ENCODE results near the gene CEP112.

Gene CEP112

GRCh38 chr17:65978871-65979270 is 213.1 kb downstream of the CEP112 start:
- H3K27me3 ChIP-seq (ENCODE audit: control insufficient read depth, insufficient read depth, low read length): no peaks in the 10 kb centered on the region
- no peaks in the 10 kb centered on the region for H3K4me1 ChIP-seq (ENCODE audit: control insufficient read depth, low read depth, low read length)
- H3K4me3 ChIP-seq (ENCODE audit: low read length): no peak overlapping the region
- H3K36me3 ChIP-seq (ENCODE audit: control insufficient read depth, low read depth, low read length): no peaks in the 10 kb centered on the region
- no peaks in the 10 kb centered on the region for H3K9me3 ChIP-seq (ENCODE audit: control insufficient read depth, low read depth, low read length)
- no peak overlapping the region for H3K27ac ChIP-seq (ENCODE audit: low read length)
- no peak overlapping the region for H3K9ac ChIP-seq (ENCODE audit: low read length)

GRCh38 chr17:65977041-65977440 is 214.9 kb downstream of the CEP112 start:
- H3K27ac ChIP-seq (ENCODE audit: low read length): no peak overlapping the region
- H3K9ac ChIP-seq (ENCODE audit: low read length): no peak overlapping the region
- H3K4me3 ChIP-seq (ENCODE audit: low read length): no peak overlapping the region
- H3K9me3 ChIP-seq (ENCODE audit: control insufficient read depth, low read depth, low read length): no peaks in the 10 kb centered on the region
- no peaks in the 10 kb centered on the region for H3K36me3 ChIP-seq (ENCODE audit: control insufficient read depth, low read depth, low read length)
- H3K27me3 ChIP-seq (ENCODE audit: control insufficient read depth, insufficient read depth, low read length): no peaks in the 10 kb centered on the region
- no peaks in the 10 kb centered on the region for H3K4me1 ChIP-seq (ENCODE audit: control insufficient read depth, low read depth, low read length)

- Histone ChIP-seq H3K9me3 (ENCODE audit: control insufficient read depth, low read depth, low read length) (peaks cover 5% of the 10 kb centered on the region), H3K27me3 (ENCODE audit: control insufficient read depth, insufficient read depth, low read length) (no peaks in the 10 kb centered on the region), H3K4me3 (ENCODE audit: low read length) (no peak overlapping the region), H3K36me3 (ENCODE audit: control insufficient read depth, low read depth, low read length) (no peaks in the 10 kb centered on the region), H3K9ac (ENCODE audit: low read length) (no peak overlapping the region), H3K27ac (ENCODE audit: low read length) (no peak overlapping the region), H3K4me1 (ENCODE audit: control insufficient read depth, low read depth, low read length) (no peaks in the 10 kb centered on the region)
Measured at GRCh38 chr17:65975878-65976277, 216.1 kb downstream of the CEP112 start.

GRCh38 chr17:65973237-65973636 is 218.7 kb downstream of the CEP112 start:
- no peaks in the 10 kb centered on the region for H3K27me3 ChIP-seq (ENCODE audit: control insufficient read depth, insufficient read depth, low read length)
- H3K9ac ChIP-seq (ENCODE audit: low read length): no peak overlapping the region
- H3K36me3 ChIP-seq (ENCODE audit: control insufficient read depth, low read depth, low read length): no peaks in the 10 kb centered on the region
- H3K9me3 ChIP-seq (ENCODE audit: control insufficient read depth, low read depth, low read length): peaks cover 13% of the 10 kb centered on the region
- H3K4me3 ChIP-seq (ENCODE audit: low read length): no peak overlapping the region
- no peak overlapping the region for H3K27ac ChIP-seq (ENCODE audit: low read length)
- H3K4me1 ChIP-seq (ENCODE audit: control insufficient read depth, low read depth, low read length): no peaks in the 10 kb centered on the region

GRCh38 chr17:65967372-65967771 is 224.6 kb downstream of the CEP112 start:
- H3K27ac ChIP-seq (ENCODE audit: low read length): no peak overlapping the region
- H3K9ac ChIP-seq (ENCODE audit: low read length): no peak overlapping the region
- H3K4me3 ChIP-seq (ENCODE audit: low read length): no peak overlapping the region
- no peaks in the 10 kb centered on the region for H3K4me1 ChIP-seq (ENCODE audit: control insufficient read depth, low read depth, low read length)
- peaks cover 13% of the 10 kb centered on the region for H3K9me3 ChIP-seq (ENCODE audit: control insufficient read depth, low read depth, low read length)
- H3K36me3 ChIP-seq (ENCODE audit: control insufficient read depth, low read depth, low read length): no peaks in the 10 kb centered on the region
- no peaks in the 10 kb centered on the region for H3K27me3 ChIP-seq (ENCODE audit: control insufficient read depth, insufficient read depth, low read length)

GRCh38 chr17:65966072-65966695 is 225.7 kb downstream of the CEP112 start:
- H3K27ac ChIP-seq (ENCODE audit: low read length): no peak overlapping the region
- no peaks in the 10 kb centered on the region for H3K36me3 ChIP-seq (ENCODE audit: control insufficient read depth, low read depth, low read length)
- peaks cover 11% of the 10 kb centered on the region for H3K9me3 ChIP-seq (ENCODE audit: control insufficient read depth, low read depth, low read length)
- no peak overlapping the region for H3K9ac ChIP-seq (ENCODE audit: low read length)
- no peaks in the 10 kb centered on the region for H3K27me3 ChIP-seq (ENCODE audit: control insufficient read depth, insufficient read depth, low read length)
- H3K4me3 ChIP-seq (ENCODE audit: low read length): no peak overlapping the region
- no peaks in the 10 kb centered on the region for H3K4me1 ChIP-seq (ENCODE audit: control insufficient read depth, low read depth, low read length)

GRCh38 chr17:65963179-65963578 is 228.8 kb downstream of the CEP112 start:
- no peak overlapping the region for H3K9ac ChIP-seq (ENCODE audit: low read length)
- no peaks in the 10 kb centered on the region for H3K4me1 ChIP-seq (ENCODE audit: control insufficient read depth, low read depth, low read length)
- no peaks in the 10 kb centered on the region for H3K36me3 ChIP-seq (ENCODE audit: control insufficient read depth, low read depth, low read length)
- no peaks in the 10 kb centered on the region for H3K9me3 ChIP-seq (ENCODE audit: control insufficient read depth, low read depth, low read length)
- no peak overlapping the region for H3K4me3 ChIP-seq (ENCODE audit: low read length)
- no peak overlapping the region for H3K27ac ChIP-seq (ENCODE audit: low read length)
- H3K27me3 ChIP-seq (ENCODE audit: control insufficient read depth, insufficient read depth, low read length): no peaks in the 10 kb centered on the region

- no peaks in the 10 kb centered on the region for H3K4me1 ChIP-seq (ENCODE audit: control insufficient read depth, low read depth, low read length)
Measured at GRCh38 chr17:65959630-65960029, 232.3 kb downstream of the CEP112 start.

GRCh38 chr17:65956814-65957213 is 235.1 kb downstream of the CEP112 start:
- Histone ChIP-seq H3K4me3 (ENCODE audit: low read length) (no peak overlapping the region), H3K9ac (ENCODE audit: low read length) (no peak overlapping the region), H3K36me3 (ENCODE audit: control insufficient read depth, low read depth, low read length) (no peaks in the 10 kb centered on the region), H3K27me3 (ENCODE audit: control insufficient read depth, insufficient read depth, low read length) (no peaks in the 10 kb centered on the region), H3K9me3 (ENCODE audit: control insufficient read depth, low read depth, low read length) (no peaks in the 10 kb centered on the region), H3K4me1 (ENCODE audit: control insufficient read depth, low read depth, low read length) (no peaks in the 10 kb centered on the region), H3K27ac (ENCODE audit: low read length) (no peak overlapping the region)

More at GRCh38 chr17:65959630-65960029, 232.3 kb downstream of the CEP112 start:
- no peaks in the 10 kb centered on the region for H3K27me3 ChIP-seq (ENCODE audit: control insufficient read depth, insufficient read depth, low read length)
- no peaks in the 10 kb centered on the region for H3K36me3 ChIP-seq (ENCODE audit: control insufficient read depth, low read depth, low read length)
- no peaks in the 10 kb centered on the region for H3K9me3 ChIP-seq (ENCODE audit: control insufficient read depth, low read depth, low read length)
- H3K27ac ChIP-seq (ENCODE audit: low read length): no peak overlapping the region
- no peak overlapping the region for H3K4me3 ChIP-seq (ENCODE audit: low read length)
- no peak overlapping the region for H3K9ac ChIP-seq (ENCODE audit: low read length)

GRCh38 chr17:65954148-65954449 is 237.8 kb downstream of the CEP112 start:
- H3K9me3 ChIP-seq (ENCODE audit: control insufficient read depth, low read depth, low read length): no peaks in the 10 kb centered on the region
- H3K9ac ChIP-seq (ENCODE audit: low read length): no peak overlapping the region
- no peak overlapping the region for H3K27ac ChIP-seq (ENCODE audit: low read length)
- H3K4me1 ChIP-seq (ENCODE audit: control insufficient read depth, low read depth, low read length): no peaks in the 10 kb centered on the region
- H3K4me3 ChIP-seq (ENCODE audit: low read length): no peak overlapping the region
- no peaks in the 10 kb centered on the region for H3K27me3 ChIP-seq (ENCODE audit: control insufficient read depth, insufficient read depth, low read length)
- H3K36me3 ChIP-seq (ENCODE audit: control insufficient read depth, low read depth, low read length): no peaks in the 10 kb centered on the region

GRCh38 chr17:65953316-65954147 is 238.4 kb downstream of the CEP112 start:
- no peaks in the 10 kb centered on the region for H3K4me1 ChIP-seq (ENCODE audit: control insufficient read depth, low read depth, low read length)
- H3K9ac ChIP-seq (ENCODE audit: low read length): no peak overlapping the region
- no peaks in the 10 kb centered on the region for H3K9me3 ChIP-seq (ENCODE audit: control insufficient read depth, low read depth, low read length)
- no peak overlapping the region for H3K27ac ChIP-seq (ENCODE audit: low read length)
- H3K36me3 ChIP-seq (ENCODE audit: control insufficient read depth, low read depth, low read length): no peaks in the 10 kb centered on the region
- H3K4me3 ChIP-seq (ENCODE audit: low read length): no peak overlapping the region
- no peaks in the 10 kb centered on the region for H3K27me3 ChIP-seq (ENCODE audit: control insufficient read depth, insufficient read depth, low read length)

GRCh38 chr17:65952586-65952985 is 239.3 kb downstream of the CEP112 start:
- no peak overlapping the region for H3K27ac ChIP-seq (ENCODE audit: low read length)
- H3K36me3 ChIP-seq (ENCODE audit: control insufficient read depth, low read depth, low read length): no peaks in the 10 kb centered on the region
- no peak overlapping the region for H3K9ac ChIP-seq (ENCODE audit: low read length)
- H3K9me3 ChIP-seq (ENCODE audit: control insufficient read depth, low read depth, low read length): no peaks in the 10 kb centered on the region
- no peaks in the 10 kb centered on the region for H3K4me1 ChIP-seq (ENCODE audit: control insufficient read depth, low read depth, low read length)
- H3K4me3 ChIP-seq (ENCODE audit: low read length): no peak overlapping the region
- no peaks in the 10 kb centered on the region for H3K27me3 ChIP-seq (ENCODE audit: control insufficient read depth, insufficient read depth, low read length)

All from iPS-18a (cell line).